ENCODE results near the gene SYNDIG1. TPM values are rescaled to one million over a fixed set of nuclear protein-coding genes. Genes with fewer than 3 reads are reported as not detected.

Gene SYNDIG1
- total RNA-seq, 1 experiment from 2014 or later = not detected

- Histone ChIP-seq H3K27ac (ENCODE audit: low read length) (no peak overlapping the region), H3K4me1 (ENCODE audit: control insufficient read depth, insufficient read depth, low read length) (no peaks in the 10 kb centered on the region), H3K9me3 (ENCODE audit: control insufficient read depth, insufficient read depth, low read depth, low read length) (no peaks in the 10 kb centered on the region), H3K27me3 (ENCODE audit: control insufficient read depth, insufficient read depth, low read length) (peaks cover 2% of the 10 kb centered on the region), H3K4me3 (ENCODE audit: low read depth in 2 of 2, low read length in 2 of 2) (no peak overlapping the region), H3K36me3 (ENCODE audit: control insufficient read depth, insufficient read depth, low read length) (no peaks in the 10 kb centered on the region)
- BruUV-seq (replicated peaks) = no TSS peak
- POLR2A ChIA-PET = no interaction called here
- intact Hi-C loops (cut with micrococcal nuclease; ENCODE audit: unreplicated experiment) (no loop called here), in situ Hi-C loops (cut with HindIII; ENCODE audit: low pct_unique_long_range_greater_than_20kb, low sequenced_read_pairs) (no loop called here)
- TF ChIP-seq REST (IDR thresholded peaks at IDR 0.05; ENCODE audit: insufficient read depth in 1 of 2, low read depth in 2 of 2, low read length in 1 of 2) = no peak
- TF ChIP-seq POLR2AphosphoS5 (IDR thresholded peaks at IDR 0.05; ENCODE audit: low read depth, low read length) = no peak
- no peak for TF ChIP-seq TCF7L2 (IDR thresholded peaks at IDR 0.05; ENCODE audit: low read depth, low read length)
- no peak for TF ChIP-seq CTCF (IDR thresholded peaks at IDR 0.05)
- TF ChIP-seq SIN3A (IDR thresholded peaks at IDR 0.05; ENCODE audit: borderline replicate concordance, insufficient read depth, low read depth, low read length) = no peak
- no peak for DNase-seq (ENCODE audit: low read depth, low spot score)
- no peak for ATAC-seq
- CTCF ChIA-PET = no interaction called here
Measured at GRCh38 chr20:24450177-24450576, 19.3 kb upstream of the SYNDIG1 start.

- Histone ChIP-seq H3K27me3 (ENCODE audit: control insufficient read depth, insufficient read depth, low read length) (peaks cover 2% of the 10 kb centered on the region), H3K27ac (ENCODE audit: low read length) (no peak overlapping the region), H3K9me3 (ENCODE audit: control insufficient read depth, insufficient read depth, low read depth, low read length) (no peaks in the 10 kb centered on the region), H3K4me3 (ENCODE audit: low read depth in 2 of 2, low read length in 2 of 2) (no peak overlapping the region), H3K36me3 (ENCODE audit: control insufficient read depth, insufficient read depth, low read length) (no peaks in the 10 kb centered on the region), H3K4me1 (ENCODE audit: control insufficient read depth, insufficient read depth, low read length) (no peaks in the 10 kb centered on the region)
- BruUV-seq (replicated peaks) = no TSS peak
- intact Hi-C loops (cut with micrococcal nuclease; ENCODE audit: unreplicated experiment) = no loop called here
- TF ChIP-seq POLR2AphosphoS5 (IDR thresholded peaks at IDR 0.05; ENCODE audit: low read depth, low read length) (no peak), REST (IDR thresholded peaks at IDR 0.05; ENCODE audit: insufficient read depth in 1 of 2, low read depth in 2 of 2, low read length in 1 of 2) (no peak), TCF7L2 (IDR thresholded peaks at IDR 0.05; ENCODE audit: low read depth, low read length) (no peak), SIN3A (IDR thresholded peaks at IDR 0.05; ENCODE audit: borderline replicate concordance, insufficient read depth, low read depth, low read length) (no peak), CTCF (IDR thresholded peaks at IDR 0.05) (no peak)
- ChIA-PET CTCF (no interaction called here), POLR2A (no interaction called here)
- ATAC-seq (no peak), DNase-seq (ENCODE audit: low read depth, low spot score) (no peak)
- in situ Hi-C loops (cut with HindIII; ENCODE audit: low pct_unique_long_range_greater_than_20kb, low sequenced_read_pairs) = no loop called here
Measured at GRCh38 chr20:24450624-24451376, 18.6 kb upstream of the SYNDIG1 start.

Data from Panc1 (cell line).